HEK293 (cell line): ENCODE measurements around the gene S1PR1.

Experiments used
- CTCF ChIA-PET: fragments of 350-600 bp; formaldehyde crosslinking; extraction: SDS; loops from one replicate; lab custom pipeline; 2021; ENCODE audit warnings: antibody characterized with exemption; lab: Yijun Ruan, JAX
- POLR2A ChIA-PET: fragments of 300-600 bp; formaldehyde crosslinking; extraction: SDS; loops from one replicate; lab custom pipeline; 2020; ENCODE audit warnings: antibody characterized with exemption, inconsistent platforms; lab: Yijun Ruan, JAX
- H3K27ac ChIP-seq: fragments of 200-500 bp; sonication (Bioruptor generic); 2 replicates; pipeline ENCODE4 v1.5.1; 2014; ENCODE audit warnings: low read depth, low read length, control low read depth, inconsistent platforms; ENCODE audit errors: extremely low read depth
- H3K36me3 ChIP-seq, 2 experiments: fragments of 200-500 bp in 1 of 2; sonication (Bioruptor generic) in 1 of 2; 1 replicate in 1 of 2; 2 replicates in 1 of 2; pipeline ENCODE4 v1.5.1; 2014 to 2017; ENCODE audit warnings: inconsistent platforms in 2 of 2, low read length in 2 of 2; ENCODE audit not compliant: control insufficient read depth in 2 of 2, insufficient read depth in 1 of 2
- H3K4me1 ChIP-seq: fragments of 200-500 bp; sonication (Bioruptor generic); 2 replicates; pipeline ENCODE4 v1.5.1; 2014; ENCODE audit warnings: mild to moderate bottlenecking, low read length, inconsistent platforms; ENCODE audit not compliant: control insufficient read depth, insufficient read depth
- H3K4me3 ChIP-seq: 2 replicates; pipeline ENCODE4 v1.5.1; 2011; ENCODE audit warnings: low read depth, mild to moderate bottlenecking, control low read depth, low read length, moderate library complexity
- H3K9me3 ChIP-seq: fragments of 200-500 bp; sonication (Bioruptor generic); 2 replicates; pipeline ENCODE4 v1.5.1; 2014; ENCODE audit warnings: low read depth, low read length, inconsistent platforms; ENCODE audit not compliant: control insufficient read depth, insufficient read depth
- EGR2 ChIP-seq: fragments of 450-650 bp; formaldehyde crosslinking; IDR thresholded peaks from 2 replicates; pipeline ENCODE4 v1.5.1; 2016; ENCODE audit warnings: low read depth, missing biosample characterization, missing genetic modification characterization
- HOXC10 ChIP-seq: sonication (generic); formaldehyde crosslinking; IDR thresholded peaks from 2 replicates; pipeline ENCODE4 v1.8.1; 2023; ENCODE audit warnings: mild to moderate bottlenecking, missing genetic modification reagents
- IKZF3 ChIP-seq: fragments of 450-650 bp; IDR thresholded peaks from 2 replicates; pipeline ENCODE4 v1.5.0; 2018; ENCODE audit warnings: missing biosample characterization, mild to moderate bottlenecking, missing genetic modification characterization, moderate library complexity
- KLF16 ChIP-seq: fragments of 450-650 bp; formaldehyde crosslinking; IDR thresholded peaks from 2 replicates; pipeline ENCODE4 v1.5.1; 2017; ENCODE audit warnings: missing biosample characterization, missing genetic modification characterization
- MEIS1 ChIP-seq: sonication (generic); formaldehyde crosslinking; IDR thresholded peaks from 2 replicates; pipeline ENCODE4 v1.8.1; 2022; ENCODE audit warnings: missing genetic modification reagents, mild to moderate bottlenecking, borderline replicate concordance
- SETDB1 ChIP-seq: IDR thresholded peaks from one replicate; pipeline ENCODE4 v1.6.1; 2017; ENCODE audit warnings: mild to moderate bottlenecking, low read length, moderate library complexity, mixed read lengths; ENCODE audit not compliant: insufficient read length
- SP7 ChIP-seq: fragments of 450-650 bp; formaldehyde crosslinking; IDR thresholded peaks from 2 replicates; pipeline ENCODE4 v1.5.1; 2016; ENCODE audit warnings: missing biosample characterization, missing genetic modification characterization
- ZFP37 ChIP-seq: fragments of 450-650 bp; formaldehyde crosslinking; IDR thresholded peaks from 2 replicates; pipeline ENCODE4 v1.5.1; 2016; ENCODE audit warnings: missing biosample characterization, missing genetic modification characterization
- ZFP41 ChIP-seq: fragments of 450-650 bp; formaldehyde crosslinking; IDR thresholded peaks from 2 replicates; pipeline ENCODE4 v1.5.1; 2016; ENCODE audit warnings: missing biosample characterization, missing genetic modification characterization, borderline replicate concordance
- ZIC2 ChIP-seq: fragments of 450-650 bp; formaldehyde crosslinking; IDR thresholded peaks from 2 replicates; pipeline ENCODE4 v1.5.1; 2016; ENCODE audit warnings: missing biosample characterization, missing genetic modification characterization
- ZNF19 ChIP-seq: fragments of 450-650 bp; formaldehyde crosslinking; IDR thresholded peaks from 2 replicates; pipeline ENCODE4; 2016; ENCODE audit warnings: missing biosample characterization, missing genetic modification characterization, low read depth
- ZNF2 ChIP-seq: fragments of 450-650 bp; formaldehyde crosslinking; IDR thresholded peaks from 2 replicates; pipeline ENCODE4 v1.5.1; 2016; ENCODE audit warnings: missing biosample characterization, missing genetic modification characterization
- ZNF501 ChIP-seq: fragments of 450-650 bp; formaldehyde crosslinking; IDR thresholded peaks from 2 replicates; pipeline ENCODE4 v1.5.1; 2016; ENCODE audit warnings: missing biosample characterization, missing genetic modification characterization
- ZNF514 ChIP-seq: fragments of 450-650 bp; formaldehyde crosslinking; IDR thresholded peaks from 2 replicates; pipeline ENCODE4 v1.5.1; 2016; ENCODE audit warnings: missing biosample characterization, missing genetic modification characterization
- ZNF560 ChIP-seq: fragments of 450-650 bp; formaldehyde crosslinking; IDR thresholded peaks from 2 replicates; pipeline ENCODE4 v1.5.1; 2017; ENCODE audit warnings: missing biosample characterization, missing genetic modification characterization, borderline replicate concordance
- ZNF623 ChIP-seq: fragments of 450-650 bp; formaldehyde crosslinking; IDR thresholded peaks from 2 replicates; pipeline ENCODE4 v1.5.1; 2016; ENCODE audit warnings: missing biosample characterization, missing genetic modification characterization
- ZNF624 ChIP-seq: fragments of 450-650 bp; formaldehyde crosslinking; IDR thresholded peaks from 2 replicates; pipeline ENCODE4 v1.5.1; 2017; ENCODE audit warnings: missing biosample characterization, missing genetic modification characterization
- ZNF626 ChIP-seq: fragments of 450-650 bp; sonication (Bioruptor Pico); formaldehyde crosslinking; IDR thresholded peaks from 2 replicates; pipeline ENCODE4 v1.5.1; 2018; ENCODE audit warnings: missing biosample characterization, missing genetic modification characterization, inconsistent platforms
- TF ChIP-seq, protein P1 (sequence below): fragments of 450-650 bp; formaldehyde crosslinking; IDR thresholded peaks from 2 replicates; pipeline ENCODE4 v1.5.1; 2016; ENCODE audit warnings: missing biosample characterization, missing genetic modification characterization
- TF ChIP-seq, protein P2 (sequence below): fragments of 450-650 bp; formaldehyde crosslinking; IDR thresholded peaks from 2 replicates; pipeline ENCODE4 v1.5.1; 2016; ENCODE audit warnings: missing biosample characterization, missing genetic modification characterization, low read depth
- TF ChIP-seq, protein P3 (sequence below): fragments of 450-650 bp; formaldehyde crosslinking; IDR thresholded peaks from 2 replicates; pipeline ENCODE4 v1.5.1; 2016; ENCODE audit warnings: missing biosample characterization, missing genetic modification characterization, borderline replicate concordance
- TF ChIP-seq, protein P4 (sequence below): fragments of 450-650 bp; formaldehyde crosslinking; conservative IDR thresholded peaks from 2 replicates; pipeline ENCODE4 v1.5.1; 2016; ENCODE audit warnings: low read depth, missing biosample characterization, missing genetic modification characterization

Gene S1PR1

DNA sequence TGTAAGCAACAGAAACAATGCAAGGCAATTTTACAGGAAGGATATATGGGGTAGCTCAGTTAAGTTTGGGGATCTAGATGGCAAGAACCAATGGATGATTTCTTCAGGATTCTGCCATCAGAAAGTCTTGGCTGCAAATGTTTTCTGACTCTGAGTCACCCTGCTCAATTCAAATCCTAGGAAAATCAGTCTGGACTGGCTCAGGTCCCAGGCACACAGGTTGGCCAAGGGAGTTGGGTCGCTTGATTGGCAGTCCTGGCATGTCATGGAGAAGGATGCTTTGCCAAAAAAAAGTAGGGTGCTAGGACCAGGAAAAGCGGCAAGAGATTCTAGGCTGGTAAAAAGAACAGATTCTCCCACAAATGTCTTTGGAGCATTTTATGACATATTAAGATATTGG, 28.9 kb upstream of the S1PR1 start:
- H3K4me3 ChIP-seq = no peak overlapping the region
- H3K27ac ChIP-seq = no peak overlapping the region
- ChIA-PET CTCF (no interaction called here), POLR2A (no interaction called here)
- H3K4me1 ChIP-seq = no peaks in the 10 kb centered on the region
- TF ChIP-seq SETDB1 = no peak
- TF ChIP-seq ZNF560 = no peak
- TF ChIP-seq, protein P1, sequence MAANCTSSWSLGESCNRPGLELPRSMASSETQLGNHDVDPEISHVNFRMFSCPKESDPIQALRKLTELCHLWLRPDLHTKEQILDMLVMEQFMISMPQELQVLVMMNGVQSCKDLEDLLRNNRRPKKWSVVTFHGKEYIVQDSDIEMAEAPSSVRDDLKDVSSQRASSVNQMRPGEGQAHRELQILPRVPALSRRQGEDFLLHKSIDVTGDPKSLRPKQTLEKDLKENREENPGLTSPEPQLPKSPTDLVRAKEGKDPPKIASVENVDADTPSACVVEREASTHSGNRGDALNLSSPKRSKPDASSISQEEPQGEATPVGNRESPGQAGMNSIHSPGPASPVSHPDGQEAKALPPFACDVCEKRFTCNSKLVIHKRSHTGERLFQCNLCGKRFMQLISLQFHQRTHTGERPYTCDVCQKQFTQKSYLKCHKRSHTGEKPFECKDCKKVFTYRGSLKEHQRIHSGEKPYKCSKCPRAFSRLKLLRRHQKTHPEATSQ (tag by site-specific recombination) = no peak
- TF ChIP-seq IKZF3 (tag by site-specific recombination) = no peak
- TF ChIP-seq ZFP37 (tag by site-specific recombination) = no peak
- TF ChIP-seq ZNF623 (tag by site-specific recombination) = no peak
- TF ChIP-seq, protein P2, sequence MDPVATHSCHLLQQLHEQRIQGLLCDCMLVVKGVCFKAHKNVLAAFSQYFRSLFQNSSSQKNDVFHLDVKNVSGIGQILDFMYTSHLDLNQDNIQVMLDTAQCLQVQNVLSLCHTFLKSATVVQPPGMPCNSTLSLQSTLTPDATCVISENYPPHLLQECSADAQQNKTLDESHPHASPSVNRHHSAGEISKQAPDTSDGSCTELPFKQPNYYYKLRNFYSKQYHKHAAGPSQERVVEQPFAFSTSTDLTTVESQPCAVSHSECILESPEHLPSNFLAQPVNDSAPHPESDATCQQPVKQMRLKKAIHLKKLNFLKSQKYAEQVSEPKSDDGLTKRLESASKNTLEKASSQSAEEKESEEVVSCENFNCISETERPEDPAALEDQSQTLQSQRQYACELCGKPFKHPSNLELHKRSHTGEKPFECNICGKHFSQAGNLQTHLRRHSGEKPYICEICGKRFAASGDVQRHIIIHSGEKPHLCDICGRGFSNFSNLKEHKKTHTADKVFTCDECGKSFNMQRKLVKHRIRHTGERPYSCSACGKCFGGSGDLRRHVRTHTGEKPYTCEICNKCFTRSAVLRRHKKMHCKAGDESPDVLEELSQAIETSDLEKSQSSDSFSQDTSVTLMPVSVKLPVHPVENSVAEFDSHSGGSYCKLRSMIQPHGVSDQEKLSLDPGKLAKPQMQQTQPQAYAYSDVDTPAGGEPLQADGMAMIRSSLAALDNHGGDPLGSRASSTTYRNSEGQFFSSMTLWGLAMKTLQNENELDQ (tag by site-specific recombination) = no peak
- TF ChIP-seq ZIC2 = no peak
- no peak for TF ChIP-seq ZFP41
- no peak for TF ChIP-seq ZNF514 (tag by site-specific recombination)
- TF ChIP-seq MEIS1 (CRISPR knock-in tag) = no peak
- no peak for TF ChIP-seq ZNF624 (tag by site-specific recombination)
- TF ChIP-seq HOXC10 (CRISPR knock-in tag) = no peak
- TF ChIP-seq ZNF2 (tag by site-specific recombination) = no peak
- TF ChIP-seq, protein P3, sequence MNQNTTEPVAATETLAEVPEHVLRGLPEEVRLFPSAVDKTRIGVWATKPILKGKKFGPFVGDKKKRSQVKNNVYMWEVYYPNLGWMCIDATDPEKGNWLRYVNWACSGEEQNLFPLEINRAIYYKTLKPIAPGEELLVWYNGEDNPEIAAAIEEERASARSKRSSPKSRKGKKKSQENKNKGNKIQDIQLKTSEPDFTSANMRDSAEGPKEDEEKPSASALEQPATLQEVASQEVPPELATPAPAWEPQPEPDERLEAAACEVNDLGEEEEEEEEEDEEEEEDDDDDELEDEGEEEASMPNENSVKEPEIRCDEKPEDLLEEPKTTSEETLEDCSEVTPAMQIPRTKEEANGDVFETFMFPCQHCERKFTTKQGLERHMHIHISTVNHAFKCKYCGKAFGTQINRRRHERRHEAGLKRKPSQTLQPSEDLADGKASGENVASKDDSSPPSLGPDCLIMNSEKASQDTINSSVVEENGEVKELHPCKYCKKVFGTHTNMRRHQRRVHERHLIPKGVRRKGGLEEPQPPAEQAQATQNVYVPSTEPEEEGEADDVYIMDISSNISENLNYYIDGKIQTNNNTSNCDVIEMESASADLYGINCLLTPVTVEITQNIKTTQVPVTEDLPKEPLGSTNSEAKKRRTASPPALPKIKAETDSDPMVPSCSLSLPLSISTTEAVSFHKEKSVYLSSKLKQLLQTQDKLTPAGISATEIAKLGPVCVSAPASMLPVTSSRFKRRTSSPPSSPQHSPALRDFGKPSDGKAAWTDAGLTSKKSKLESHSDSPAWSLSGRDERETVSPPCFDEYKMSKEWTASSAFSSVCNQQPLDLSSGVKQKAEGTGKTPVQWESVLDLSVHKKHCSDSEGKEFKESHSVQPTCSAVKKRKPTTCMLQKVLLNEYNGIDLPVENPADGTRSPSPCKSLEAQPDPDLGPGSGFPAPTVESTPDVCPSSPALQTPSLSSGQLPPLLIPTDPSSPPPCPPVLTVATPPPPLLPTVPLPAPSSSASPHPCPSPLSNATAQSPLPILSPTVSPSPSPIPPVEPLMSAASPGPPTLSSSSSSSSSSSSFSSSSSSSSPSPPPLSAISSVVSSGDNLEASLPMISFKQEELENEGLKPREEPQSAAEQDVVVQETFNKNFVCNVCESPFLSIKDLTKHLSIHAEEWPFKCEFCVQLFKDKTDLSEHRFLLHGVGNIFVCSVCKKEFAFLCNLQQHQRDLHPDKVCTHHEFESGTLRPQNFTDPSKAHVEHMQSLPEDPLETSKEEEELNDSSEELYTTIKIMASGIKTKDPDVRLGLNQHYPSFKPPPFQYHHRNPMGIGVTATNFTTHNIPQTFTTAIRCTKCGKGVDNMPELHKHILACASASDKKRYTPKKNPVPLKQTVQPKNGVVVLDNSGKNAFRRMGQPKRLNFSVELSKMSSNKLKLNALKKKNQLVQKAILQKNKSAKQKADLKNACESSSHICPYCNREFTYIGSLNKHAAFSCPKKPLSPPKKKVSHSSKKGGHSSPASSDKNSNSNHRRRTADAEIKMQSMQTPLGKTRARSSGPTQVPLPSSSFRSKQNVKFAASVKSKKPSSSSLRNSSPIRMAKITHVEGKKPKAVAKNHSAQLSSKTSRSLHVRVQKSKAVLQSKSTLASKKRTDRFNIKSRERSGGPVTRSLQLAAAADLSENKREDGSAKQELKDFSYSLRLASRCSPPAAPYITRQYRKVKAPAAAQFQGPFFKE (tag by site-specific recombination) = no peak
- H3K9me3 ChIP-seq = no peaks in the 10 kb centered on the region
- H3K36me3 ChIP-seq = no peaks in the 10 kb centered on the region

DNA sequence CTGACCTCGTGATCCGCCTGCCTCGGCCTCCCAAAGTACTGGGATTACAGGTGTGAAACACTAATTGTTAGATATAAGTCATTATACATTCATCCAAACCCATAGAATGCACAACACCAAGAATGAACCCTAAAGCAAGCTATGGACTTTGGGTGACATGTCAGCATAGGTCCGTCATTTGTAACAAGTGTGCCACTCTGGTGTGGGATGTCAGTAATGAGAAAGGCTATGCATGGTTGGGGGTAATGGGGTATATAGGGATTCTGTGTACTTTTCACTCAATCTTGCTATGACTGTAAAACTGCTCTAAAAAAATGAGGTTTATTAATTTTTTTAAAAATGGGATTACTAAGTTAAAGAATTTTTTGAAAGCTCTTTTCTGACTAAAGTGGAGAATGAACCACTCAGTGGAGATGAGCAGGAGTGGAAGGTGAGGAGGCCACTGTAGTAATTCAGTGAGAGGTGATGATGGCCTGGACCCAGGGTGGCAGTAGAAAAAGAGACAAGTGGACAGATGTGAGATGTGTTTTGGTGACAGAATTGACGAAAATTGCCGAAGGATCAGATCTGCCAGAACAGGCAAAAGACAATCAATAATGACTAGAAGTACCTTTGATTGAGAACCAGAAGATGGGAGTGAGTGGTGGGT, 21.3 kb upstream of the S1PR1 start:
- ChIA-PET POLR2A (no interaction called here), CTCF (interaction anchor here (0.6 kb wide), 1 partner anchor 68 kb away, joined by 3 read pairs; no protein-coding TSS in a partner anchor)
- no peaks in the 10 kb centered on the region for H3K36me3 ChIP-seq
- no peaks in the 10 kb centered on the region for H3K4me1 ChIP-seq
- H3K4me3 ChIP-seq = no peak overlapping the region
- no peak overlapping the region for H3K27ac ChIP-seq
- no peaks in the 10 kb centered on the region for H3K9me3 ChIP-seq
- TF ChIP-seq KLF16 = no peak
- TF ChIP-seq SP7 (tag by site-specific recombination) = no peak
- no peak for TF ChIP-seq ZNF501 (tag by site-specific recombination)
- TF ChIP-seq ZNF19 = no peak
- no peak for TF ChIP-seq ZNF626
- TF ChIP-seq, protein P4, sequence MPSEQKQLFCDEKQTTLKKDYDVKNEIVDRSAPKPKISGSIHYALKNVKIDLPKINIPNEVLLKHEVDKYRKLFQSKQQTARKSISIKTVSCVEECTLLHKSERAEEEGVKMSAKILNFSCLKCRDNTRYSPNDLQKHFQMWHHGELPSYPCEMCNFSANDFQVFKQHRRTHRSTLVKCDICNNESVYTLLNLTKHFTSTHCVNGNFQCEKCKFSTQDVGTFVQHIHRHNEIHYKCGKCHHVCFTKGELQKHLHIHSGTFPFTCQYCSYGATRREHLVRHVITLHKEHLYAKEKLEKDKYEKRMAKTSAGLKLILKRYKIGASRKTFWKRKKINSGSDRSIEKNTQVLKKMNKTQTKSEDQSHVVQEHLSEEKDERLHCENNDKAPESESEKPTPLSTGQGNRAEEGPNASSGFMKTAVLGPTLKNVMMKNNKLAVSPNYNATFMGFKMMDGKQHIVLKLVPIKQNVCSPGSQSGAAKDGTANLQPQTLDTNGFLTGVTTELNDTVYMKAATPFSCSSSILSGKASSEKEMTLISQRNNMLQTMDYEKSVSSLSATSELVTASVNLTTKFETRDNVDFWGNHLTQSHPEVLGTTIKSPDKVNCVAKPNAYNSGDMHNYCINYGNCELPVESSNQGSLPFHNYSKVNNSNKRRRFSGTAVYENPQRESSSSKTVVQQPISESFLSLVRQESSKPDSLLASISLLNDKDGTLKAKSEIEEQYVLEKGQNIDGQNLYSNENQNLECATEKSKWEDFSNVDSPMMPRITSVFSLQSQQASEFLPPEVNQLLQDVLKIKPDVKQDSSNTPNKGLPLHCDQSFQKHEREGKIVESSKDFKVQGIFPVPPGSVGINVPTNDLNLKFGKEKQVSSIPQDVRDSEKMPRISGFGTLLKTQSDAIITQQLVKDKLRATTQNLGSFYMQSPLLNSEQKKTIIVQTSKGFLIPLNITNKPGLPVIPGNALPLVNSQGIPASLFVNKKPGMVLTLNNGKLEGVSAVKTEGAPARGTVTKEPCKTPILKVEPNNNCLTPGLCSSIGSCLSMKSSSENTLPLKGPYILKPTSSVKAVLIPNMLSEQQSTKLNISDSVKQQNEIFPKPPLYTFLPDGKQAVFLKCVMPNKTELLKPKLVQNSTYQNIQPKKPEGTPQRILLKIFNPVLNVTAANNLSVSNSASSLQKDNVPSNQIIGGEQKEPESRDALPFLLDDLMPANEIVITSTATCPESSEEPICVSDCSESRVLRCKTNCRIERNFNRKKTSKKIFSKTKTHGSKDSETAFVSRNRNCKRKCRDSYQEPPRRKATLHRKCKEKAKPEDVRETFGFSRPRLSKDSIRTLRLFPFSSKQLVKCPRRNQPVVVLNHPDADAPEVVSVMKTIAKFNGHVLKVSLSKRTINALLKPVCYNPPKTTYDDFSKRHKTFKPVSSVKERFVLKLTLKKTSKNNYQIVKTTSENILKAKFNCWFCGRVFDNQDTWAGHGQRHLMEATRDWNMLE = no peak
- TF ChIP-seq EGR2 (tag by site-specific recombination) = no peak
